GM18873 (cell line): ENCODE results near the gene KCNIP1.

ENCODE experiments used
- ATAC-seq: cut with Tn5 transposase; IDR thresholded peaks from one replicate; pipeline ENCODE4 v1.9.1; 2021; ENCODE audit warnings: mild to moderate bottlenecking, moderate library complexity, moderate number of reproducible peaks; ENCODE audit not compliant: unreplicated experiment, low FRiP score

The KCNIP1 gene

DNA sequence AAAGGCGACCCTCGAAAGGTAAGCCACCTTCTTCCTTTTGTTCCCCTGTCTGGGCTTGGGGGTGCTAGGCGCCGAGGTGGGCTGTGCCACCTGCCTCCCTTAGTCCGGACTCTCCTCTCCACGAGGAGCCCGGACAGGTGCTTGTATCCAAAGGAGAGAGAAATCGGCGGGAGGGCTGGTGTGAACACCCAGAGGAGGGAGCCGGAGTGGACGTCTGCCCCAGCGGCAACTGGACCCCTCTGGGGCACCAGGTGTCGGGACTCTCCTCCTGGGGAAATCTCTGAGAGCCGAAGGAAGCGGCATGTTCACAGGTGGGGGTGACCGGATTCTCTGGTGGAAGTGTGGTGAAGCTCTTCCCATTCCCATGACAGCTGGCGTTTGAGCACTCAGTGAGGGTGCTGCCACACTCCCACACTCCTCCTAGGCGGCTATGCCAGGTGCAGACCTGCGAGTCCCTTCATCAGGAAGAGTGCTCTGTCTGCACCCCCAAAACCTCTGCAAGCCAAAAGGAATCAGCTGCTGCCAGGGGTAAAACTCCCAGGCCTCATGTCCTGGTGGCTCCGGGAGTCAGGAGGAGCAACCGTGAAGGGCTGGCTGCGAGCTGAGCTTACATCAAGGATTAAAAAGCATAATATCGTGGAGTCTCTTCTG is 921 bp downstream of the KCNIP1 start:
- no peak for ATAC-seq

GRCh38 chr5:170508036-170508435 is 4.2 kb downstream of the KCNIP1 start:
- ATAC-seq = no peak

- ATAC-seq = no peak
These were observed 5.0 kb downstream of the KCNIP1 start for GRCh38 chr5:170508660-170509347.

DNA sequence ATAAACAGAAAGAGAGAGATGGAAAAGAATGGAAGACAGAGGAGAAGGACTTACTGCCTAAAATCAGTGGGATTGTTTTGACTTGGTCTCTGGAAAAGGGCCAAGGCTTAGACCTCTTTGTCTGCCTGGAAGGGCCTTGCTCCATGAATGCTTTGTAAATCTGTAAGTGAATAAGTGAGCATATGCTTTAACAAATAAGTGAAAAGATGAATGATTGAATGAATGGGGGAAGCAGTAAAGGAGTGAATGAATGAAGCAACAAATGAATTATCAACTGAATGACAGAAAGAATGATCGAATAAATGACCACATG is 5.5 kb downstream of the KCNIP1 start:
- no peak for ATAC-seq

DNA sequence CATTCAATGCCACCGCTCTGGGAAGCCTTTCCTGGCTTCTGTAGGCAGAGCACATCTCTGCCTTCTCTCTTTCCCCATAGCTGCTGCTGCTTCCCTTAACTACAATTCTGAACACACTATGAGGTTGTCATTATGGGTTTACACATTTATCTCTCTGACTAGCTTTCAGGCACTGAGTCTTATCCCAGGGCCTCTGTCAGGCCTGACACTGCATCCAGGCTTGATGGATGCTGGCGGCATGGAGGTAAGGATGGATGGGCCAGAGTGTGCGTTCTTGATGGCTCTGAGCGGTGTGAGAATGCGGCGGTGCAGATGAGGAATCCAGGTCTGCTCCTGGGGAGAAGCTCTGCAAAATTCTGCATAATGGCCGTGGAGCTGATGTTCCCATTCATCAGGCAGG is 6.3 kb downstream of the KCNIP1 start:
- ATAC-seq = no peak

DNA sequence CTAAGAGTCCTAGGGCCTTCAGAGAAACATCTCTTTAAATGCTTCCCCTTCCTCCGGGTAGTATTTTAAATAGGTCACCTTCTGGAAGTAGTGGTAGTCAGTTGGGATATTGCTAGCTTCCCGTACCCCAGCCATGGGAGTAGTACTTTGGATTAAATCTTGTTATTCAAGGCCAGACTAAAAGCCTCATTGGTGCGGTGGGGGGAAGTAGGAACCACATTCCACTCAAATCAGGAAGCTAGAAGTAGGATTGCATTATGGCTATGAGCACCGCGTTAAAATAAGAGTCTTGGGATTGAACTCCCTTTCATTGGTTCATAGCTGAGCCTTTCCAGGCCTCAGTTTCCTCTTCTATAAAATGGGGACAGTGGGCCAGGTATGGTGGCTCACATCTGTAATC is 6.7 kb downstream of the KCNIP1 start:
- ATAC-seq = no peak

DNA sequence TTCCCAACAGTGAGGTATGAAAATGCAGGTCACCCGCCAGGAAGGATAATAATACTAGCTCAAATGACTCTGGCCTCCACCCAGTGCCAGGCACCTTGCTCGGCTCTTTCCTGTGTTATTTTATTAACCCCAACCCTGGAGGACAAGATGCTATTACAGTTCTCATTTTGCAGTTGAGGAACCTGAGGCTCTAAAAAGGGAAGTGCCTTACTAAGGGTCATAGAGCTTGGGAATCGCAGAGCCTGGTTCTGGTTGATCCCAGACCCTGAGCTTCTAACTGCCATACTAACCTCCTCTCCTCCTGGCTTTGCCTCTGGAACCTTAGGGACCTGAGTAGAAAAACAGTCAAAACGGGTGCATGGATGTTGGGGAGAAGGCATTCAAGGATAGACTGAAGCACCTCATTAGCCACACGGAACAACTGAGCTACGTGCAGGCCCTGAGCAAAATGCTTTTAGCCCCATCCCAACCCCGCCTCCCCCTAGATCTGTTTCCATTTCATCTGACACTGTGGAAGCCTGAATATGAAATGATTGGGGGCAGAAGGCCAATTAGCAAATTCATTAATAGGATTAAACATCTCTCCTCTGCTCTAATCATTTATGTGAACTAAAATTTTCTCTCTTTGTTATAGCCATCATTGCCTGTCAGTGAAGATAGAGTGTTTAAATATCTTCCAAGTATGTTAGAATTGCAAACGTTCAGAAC is 7.9 kb downstream of the KCNIP1 start:
- no peak for ATAC-seq

GRCh38 chr5:170513856-170514525 is 10.2 kb downstream of the KCNIP1 start:
- no peak for ATAC-seq

DNA sequence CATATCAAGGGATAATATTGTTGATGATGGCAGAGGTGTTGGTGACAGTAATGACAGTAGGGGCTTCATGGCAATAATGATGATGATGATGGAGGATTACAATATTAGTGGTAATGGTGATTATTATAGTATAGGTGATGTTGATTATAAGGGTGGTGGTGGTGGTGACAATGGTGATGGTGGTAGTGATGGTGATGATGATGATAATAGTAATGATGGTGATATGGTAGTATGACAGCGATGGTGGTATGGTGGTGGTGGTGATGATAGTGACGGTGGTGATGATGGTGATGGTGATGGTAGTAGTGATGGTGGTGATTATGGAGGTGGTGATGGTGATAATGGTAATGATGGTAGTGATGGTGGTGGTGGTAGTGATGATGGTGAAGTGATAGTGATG is 13.6 kb downstream of the KCNIP1 start:
- no peak for ATAC-seq

DNA sequence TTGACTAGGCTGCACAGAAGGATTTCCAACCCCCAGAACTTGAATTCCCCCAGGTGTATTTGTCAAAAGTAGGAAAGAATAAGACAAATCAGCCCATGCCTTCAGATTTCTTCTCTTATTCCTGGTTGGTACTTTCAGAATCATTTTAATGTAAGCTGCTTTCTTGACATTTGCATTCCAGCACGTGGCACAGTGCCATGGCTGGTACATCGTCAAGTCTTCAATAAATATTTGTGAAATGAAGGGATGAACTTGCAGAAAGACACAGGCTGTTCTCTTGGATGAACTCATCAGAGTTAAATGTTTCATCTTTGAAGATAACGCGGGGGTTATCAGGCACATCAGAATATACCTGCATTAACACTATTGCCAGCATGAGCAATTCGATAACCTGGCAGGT is 14.5 kb downstream of the KCNIP1 start:
- no peak for ATAC-seq

GRCh38 chr5:170519549-170519948 is 15.7 kb downstream of the KCNIP1 start:
- no peak for ATAC-seq

DNA sequence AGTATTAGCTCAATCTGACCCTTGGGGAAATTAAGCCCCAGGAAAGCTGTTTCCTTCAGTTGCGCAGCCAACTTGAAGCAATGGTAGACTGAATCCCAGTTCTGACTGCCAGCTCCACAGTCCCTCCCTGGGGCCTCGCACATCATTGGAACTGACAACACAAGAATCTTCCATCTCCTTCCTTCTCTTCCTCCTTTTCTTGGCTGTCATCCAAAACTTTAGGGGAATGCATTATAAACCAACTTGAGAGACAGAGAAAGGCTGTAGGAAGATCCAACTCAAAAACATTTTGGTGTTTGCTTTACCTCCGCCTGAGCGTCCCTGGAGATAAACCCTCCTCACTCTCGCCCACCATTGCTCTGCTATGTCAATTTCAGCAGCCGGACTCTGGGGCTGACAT is 16.6 kb downstream of the KCNIP1 start:
- ATAC-seq = no peak

- ATAC-seq = no peak
These were observed 18.7 kb downstream of the KCNIP1 start for GRCh38 chr5:170522211-170523141.

DNA sequence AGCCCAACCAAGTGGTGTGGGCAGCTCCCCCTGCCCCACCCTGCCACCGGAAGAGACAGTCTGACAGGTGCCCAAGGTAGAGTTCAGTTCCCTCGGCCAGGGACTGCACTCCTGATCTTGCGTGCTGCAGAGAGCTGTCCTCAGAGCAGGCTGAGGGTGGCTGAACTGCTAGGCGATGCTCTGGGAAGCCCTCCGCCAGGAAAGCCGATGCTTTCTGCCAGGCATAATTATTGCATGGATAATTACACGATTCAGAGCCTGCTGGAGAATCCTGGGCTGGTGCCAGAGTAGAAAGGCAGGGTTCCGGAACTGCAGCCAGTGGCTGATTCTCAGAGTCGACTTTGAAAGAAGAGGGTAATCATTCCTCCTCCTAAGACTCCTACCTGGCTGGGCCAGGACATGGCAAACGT is 19.3 kb downstream of the KCNIP1 start:
- no peak for ATAC-seq

DNA sequence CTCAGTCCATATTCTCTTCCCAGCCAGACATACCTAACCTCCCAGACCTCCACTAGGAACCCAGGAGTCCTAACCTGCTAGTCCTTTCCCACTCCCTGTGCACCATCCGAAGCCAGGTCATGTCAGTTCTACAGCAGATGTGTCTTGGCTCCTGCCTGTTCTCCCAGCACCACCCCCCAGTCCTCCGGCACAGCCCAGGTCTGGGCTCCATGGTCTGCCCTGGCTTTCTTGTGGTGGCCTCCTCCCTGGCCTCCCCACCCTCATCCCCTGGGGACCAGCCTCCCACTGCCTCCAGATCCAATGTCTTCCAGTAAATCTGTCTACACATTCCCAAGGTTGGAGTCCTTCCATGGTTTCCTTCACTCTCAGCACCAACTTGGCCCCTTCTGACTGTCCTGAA is 20.0 kb downstream of the KCNIP1 start:
- ATAC-seq = no peak

- no peak for ATAC-seq
These were observed 20.8 kb downstream of the KCNIP1 start for GRCh38 chr5:170524576-170524975.

DNA sequence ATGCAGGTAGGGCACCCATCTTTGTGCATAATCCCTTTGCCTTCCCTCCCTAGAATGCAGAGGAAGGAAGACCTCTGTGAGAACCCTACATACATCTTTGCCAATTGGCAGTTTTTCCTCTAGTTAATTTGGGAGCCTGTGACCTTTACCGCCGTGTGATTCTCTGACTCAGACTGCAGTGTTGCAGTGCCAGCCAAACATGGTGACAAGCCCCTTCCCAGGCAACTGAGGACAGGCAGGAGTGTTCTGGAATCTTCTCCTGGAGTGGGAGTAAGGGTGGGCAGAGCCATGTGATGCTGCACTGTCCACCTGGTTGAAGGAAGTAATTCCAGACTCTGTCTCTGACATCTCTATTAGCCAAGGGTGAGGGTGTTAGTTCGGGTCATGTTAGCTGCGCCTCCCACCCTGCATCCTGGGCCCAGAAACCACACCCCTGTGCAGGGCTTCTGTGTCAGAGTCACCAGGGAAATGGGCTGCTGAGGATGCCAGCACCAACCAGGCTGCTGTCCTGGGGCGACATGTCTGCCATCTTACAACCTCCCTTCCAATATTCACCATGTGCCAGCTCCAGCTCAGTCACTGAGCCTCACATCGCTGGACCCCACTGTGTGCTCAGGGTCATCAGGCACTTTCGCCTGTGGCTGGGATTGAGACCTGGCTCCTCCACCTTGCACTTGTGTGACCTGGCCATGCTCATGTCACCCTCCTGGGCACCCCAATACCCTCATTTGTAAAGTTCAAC is 21.8 kb downstream of the KCNIP1 start:
- ATAC-seq = no peak

- ATAC-seq = no peak
These were observed 24.2 kb downstream of the KCNIP1 start for GRCh38 chr5:170527991-170528390.

GRCh38 chr5:170528976-170529375 is 25.2 kb downstream of the KCNIP1 start:
- ATAC-seq = no peak

DNA sequence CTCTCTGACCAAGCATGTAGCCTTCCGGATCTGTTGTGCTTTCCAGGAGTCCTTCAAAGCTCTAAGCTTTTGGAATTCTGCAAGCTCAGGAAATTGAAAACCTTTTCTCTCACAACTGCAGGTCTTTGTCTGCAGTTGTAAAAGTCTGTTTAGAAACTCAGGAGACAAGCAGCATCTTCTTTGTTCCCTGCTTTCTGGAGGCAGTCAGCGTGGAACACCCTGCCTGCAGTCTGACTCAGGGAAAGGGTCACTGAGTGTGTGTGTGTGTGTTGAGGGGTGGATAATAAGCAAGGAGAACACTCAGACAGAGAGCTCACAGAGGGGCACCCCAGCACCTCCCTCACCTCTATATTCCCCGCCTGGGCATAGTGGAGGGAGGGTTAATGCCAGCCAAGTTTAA is 29.1 kb downstream of the KCNIP1 start:
- ATAC-seq = no peak
